ENCODE data around the gene DMXL1.

DNA sequence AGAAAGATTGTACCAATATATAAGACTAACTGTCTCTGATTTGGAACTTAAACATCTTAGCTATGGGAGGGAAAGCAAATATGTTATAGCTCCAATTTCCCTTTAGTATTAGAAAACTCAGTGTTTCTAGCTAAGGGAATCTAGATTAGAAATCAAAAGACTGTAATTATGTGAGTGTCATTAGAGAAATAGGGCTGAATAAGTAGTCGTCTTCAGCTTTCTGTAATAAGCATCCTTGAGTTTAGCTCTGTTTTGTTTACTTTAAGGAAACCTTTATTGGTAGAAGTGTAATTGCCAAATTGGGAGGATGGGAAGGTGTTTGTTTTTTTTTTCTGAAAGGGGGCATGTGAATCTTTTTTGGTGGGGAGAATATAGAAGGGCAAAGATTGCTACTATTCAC lies 5.2 kb downstream of the DMXL1 start:
- TF ChIP-seq EZH2 (IDR thresholded peaks at IDR 0.05; ENCODE audit: low read length, unreplicated experiment) (no peak), EZH2phosphoT487 (IDR thresholded peaks at IDR 0.05; ENCODE audit: borderline replicate concordance, low read length) (no peak)
